Head of caudate nucleus (tissue), 42 donors: ENCODE data around the gene ZBTB46.

Experiments
- DNase-seq, 42 donors: peaks; one replicate each; pipeline versions ENCODE4 v3.0.0 to v3.0.0-alpha.2; 2020 to 2021; ENCODE audit warnings: mixed read lengths in 7 of 42
- intact Hi-C: fragments of 100-400 bp; cut with DNase I; formaldehyde crosslinking; loops from one replicate; pipeline ENCODE4 v1.15.0; 2022

Gene ZBTB46

GRCh38 chr20:63754008-63754407 lies 77.1 kb downstream of the ZBTB46 start:
- no peak for DNase-seq
- intact Hi-C loops, result no loop called here

GRCh38 chr20:63753381-63753780 lies 77.7 kb downstream of the ZBTB46 start:
- intact Hi-C loops, result no loop called here
- no peak for DNase-seq

GRCh38 chr20:63752411-63753101 lies 78.5 kb downstream of the ZBTB46 start:
- intact Hi-C loops, result no loop called here
- no peak for DNase-seq

DNA sequence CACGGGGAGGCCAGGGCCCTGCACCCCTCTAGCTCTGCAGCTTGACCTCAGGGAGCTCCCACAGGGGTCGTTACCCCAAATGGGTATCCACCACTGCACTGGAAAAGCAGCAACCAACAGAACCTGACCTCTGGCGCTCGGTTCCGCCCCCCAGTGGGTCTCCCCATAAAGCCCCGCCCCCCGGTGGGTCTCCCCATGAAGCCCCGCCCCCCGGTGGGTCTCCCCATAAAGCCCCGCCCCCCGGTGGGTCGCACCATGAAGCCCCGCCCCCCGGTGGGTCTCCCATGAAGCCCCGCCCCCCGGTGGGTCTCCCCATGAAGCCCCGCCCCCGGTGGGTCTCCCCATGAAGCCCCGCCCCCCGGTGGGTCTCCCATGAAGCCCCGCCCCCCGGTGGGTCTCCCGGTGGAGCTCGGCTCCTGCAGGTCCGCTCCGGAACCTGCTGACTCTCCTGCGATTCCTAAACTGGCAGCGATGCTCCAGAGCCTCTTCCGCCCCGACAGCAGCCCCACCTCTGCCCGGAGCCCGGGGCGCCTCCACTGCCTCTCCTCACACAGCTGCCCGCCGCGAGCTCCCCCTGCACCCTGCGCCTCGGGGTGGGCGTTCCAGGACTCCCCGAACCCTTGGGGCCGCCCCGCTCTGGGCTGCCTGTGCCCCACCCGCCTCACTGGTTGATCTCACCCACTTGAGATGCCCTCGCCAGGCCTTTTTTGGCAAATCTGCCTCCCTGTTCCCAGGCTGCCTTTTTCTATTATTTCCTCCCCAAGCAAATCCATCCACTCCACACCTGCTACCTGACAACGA lies 79.4 kb downstream of the ZBTB46 start:
- intact Hi-C loops, result no loop called here
- peak in 17 of 42 donors; percentile 23 to 70 (median 49) for DNase-seq

- no peak for DNase-seq
- intact Hi-C loops, result no loop called here
Measured at GRCh38 chr20:63750807-63751470, 80.1 kb downstream of the ZBTB46 start.

DNA sequence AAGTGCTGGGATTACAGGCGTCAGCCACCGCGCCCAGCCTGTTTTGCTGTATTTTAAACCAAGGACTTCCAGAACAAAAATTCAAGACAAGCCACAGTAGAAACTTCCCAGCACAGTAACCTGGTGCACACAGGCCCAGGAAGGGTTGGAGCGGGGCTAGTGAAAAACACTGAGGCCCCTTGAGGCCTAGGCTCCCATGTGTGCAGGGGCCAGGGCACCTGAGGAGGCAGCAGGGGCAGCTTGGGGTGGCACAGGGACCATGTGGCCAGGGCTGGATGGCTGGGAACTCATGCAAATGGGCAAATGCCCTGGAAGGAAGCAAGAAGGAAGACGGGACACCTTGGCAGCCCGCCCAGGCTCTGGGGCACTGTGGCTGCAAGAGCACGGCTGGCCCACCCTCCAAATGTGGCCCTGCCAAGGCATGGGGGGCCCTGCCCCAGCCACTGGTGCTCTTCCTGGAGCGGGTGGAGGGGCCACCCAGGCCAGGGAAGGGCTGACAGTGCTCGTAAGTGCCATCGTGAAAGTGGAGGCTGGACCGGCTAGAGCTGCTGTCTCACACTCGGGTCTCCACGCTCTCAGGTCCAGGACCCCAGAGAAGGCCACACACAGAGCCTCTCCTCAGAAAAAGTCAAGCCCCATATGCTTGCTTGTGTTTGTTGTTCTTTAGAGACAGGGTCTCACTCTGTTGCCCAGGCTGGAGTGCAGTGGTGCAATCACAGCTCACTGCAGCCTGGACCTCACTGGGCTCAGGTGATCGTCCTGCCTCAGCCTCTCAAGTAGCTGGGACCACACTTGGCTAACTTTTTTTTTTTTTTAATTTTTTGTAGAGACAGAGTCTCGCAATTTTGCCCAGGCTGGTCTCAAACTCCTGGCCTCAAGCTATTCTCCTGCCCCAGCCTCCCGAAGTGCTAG lies 81.2 kb downstream of the ZBTB46 start:
- intact Hi-C loops, result no loop called here
- DNase-seq, result peak in 6 of 42 donors; percentile 35 to 58 (median 44)

- no peak for DNase-seq
- intact Hi-C loops, result no loop called here
Measured at GRCh38 chr20:63748934-63749270, 82.2 kb downstream of the ZBTB46 start.

DNA sequence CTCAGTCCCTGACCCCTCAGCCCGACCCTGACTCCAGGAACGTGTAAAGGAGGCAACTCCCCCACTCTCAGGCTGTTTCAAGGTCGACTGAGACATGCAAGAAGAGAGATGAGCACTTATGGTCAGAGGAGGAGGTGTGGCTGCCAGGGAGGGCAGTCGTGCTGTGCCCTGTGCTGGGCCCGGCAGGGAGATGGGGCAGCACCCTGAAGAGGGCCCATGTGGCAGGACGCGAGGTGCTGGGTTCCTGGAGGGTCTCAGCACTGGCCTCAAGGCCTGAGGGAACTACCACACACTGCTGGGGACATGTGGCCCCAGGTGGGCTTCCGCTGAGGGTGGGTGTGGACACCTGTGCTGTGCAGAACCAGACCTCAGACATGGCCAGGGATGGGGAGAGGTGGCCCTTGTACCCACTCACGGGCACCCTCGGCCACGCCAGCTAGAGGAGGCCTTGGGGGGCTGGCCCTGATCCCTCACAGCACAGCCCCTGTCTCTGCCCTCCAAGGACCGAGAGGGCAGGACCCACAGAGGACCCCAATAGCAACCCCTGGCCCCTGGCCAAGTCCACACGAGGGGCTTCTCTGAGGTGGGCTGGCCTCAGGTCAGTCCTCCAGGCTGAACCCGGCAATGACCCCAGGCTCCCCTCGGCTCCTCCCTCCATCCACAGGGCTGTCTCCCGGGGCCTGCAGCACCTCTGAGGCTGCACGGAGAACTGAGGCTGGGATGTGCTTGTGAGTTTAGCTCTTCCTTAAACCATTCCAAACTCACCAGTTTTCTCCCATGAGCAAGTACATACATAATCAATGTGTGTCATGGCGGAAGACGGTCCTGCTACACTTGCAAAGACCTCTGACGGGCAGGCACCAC lies 82.8 kb downstream of the ZBTB46 start:
- intact Hi-C loops, result no loop called here
- no peak for DNase-seq

DNA sequence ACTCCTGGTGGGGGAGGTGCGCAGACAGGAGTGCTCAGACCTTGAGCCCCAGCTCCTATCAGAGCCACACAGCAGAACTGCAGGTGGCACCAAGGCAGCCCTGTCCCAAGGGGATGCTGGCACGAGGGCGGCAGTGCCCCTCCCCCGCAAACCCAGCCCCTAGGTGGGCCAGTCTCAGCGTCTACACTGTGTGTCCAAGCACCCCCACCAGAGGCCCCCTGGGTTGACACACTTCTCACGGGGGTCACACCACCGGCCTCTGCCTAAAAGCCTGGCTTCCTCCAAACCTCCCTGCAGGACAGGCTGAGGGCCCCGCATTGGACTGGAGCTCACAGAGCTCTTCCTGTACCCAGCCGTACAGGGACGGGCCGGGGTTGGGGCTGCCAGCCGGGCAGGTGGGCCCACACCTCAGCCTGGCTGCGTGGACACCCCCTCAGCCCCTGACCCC lies 83.4 kb downstream of the ZBTB46 start:
- no peak for DNase-seq
- intact Hi-C loops, result no loop called here

- DNase-seq, result no peak
- intact Hi-C loops, result no loop called here
Measured at GRCh38 chr20:63746751-63747315, 84.2 kb downstream of the ZBTB46 start.

DNA sequence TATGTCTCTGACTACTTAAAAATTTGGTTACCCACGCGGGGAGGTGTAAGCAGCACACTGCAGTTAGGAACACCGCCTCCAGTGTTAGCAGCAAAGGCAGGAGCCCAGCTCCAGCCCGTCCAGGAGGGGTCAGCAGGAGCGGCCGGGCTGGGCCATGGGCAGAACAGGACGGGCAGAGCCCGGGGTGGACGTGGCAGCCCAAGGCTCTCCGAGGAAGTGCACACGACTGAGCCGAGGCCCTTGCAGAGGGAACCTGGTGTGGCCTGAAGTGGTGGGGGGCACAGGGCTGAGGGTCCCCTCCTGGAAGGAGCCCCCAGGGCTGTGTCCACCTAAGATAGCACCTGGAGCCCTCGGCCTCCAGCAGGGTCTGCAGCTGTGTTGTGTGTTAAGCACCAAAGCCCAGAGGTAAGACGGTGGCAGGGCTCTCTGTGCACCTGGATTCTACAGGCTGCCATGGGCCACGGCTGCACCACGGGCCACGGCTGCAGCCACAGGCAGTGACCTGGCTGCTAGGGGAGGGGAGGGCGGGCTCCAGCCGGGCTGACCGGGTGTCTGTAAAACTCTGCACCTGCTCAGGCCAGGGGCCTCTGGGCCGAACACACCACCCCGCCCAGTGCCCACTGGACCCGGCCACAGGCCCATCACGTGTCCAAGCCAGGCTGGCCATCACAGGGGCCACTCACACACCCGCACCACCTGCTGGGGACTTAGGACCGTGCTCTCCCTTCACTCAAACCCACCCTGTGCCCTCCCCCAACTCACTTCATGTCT lies 84.9 kb downstream of the ZBTB46 start:
- intact Hi-C loops, result no loop called here
- no peak for DNase-seq

DNA sequence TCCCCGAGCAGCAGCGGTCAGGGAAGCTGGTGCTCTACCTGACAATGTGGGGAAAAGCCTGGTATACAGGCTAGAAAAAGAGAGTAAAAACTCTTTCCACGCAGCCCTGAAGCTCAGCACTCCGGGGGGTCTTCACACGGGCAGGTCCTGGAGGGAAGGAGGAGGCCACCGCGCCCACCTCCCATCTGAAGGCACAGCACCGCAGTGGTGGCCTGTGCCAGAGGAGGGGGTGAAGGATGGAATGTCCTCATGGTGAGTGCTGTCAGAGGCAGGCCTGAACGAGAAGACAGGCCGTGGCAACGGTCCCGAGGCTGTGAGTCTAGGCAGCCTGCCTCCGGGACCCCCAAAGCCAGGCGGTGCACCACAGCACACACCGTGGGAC lies 85.6 kb downstream of the ZBTB46 start:
- intact Hi-C loops, result no loop called here

DNA sequence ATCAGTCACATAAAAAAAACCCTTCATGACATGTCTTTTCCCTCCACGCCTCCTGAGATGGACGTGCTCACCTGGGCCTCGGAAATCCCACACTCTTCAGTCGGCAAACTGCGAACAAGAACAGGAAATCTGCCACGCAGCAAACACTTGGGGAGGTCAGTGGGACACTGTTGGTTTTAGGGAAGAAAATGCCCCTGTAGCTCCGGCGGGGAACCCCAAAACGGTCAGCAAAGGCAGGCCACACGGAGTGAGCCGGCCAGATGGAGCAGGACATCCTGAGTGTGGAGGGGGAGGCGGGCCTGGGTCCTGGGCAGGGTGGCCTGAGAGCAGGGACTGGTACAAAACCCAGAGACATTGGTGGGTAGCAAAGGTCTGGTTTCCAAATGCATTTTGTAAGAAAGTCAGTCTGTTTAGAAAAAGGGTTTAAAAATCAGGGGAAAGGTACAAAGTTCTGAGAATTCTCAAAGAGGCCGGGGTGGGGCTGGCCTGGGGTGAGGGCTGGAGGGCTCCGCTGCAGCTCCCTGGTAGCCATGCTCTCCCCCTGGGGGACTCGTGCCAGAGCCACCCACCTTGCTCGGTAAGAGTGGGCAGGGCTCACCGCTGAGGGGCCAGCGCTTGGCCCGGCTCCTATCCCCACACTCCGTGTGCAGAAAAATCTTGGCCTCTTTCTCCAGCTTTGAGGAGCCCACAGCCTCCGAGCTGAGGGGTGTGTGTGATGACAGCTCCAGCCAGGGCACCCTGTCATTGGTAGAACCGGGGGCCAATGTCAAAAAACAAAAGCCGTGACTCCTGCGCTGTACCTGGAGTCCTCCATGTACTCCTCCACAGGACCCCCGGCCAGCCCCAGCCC lies 86.3 kb downstream of the ZBTB46 start:
- intact Hi-C loops, result loop anchor here (5.0 kb wide), 1 partner anchor 117 kb away; the partner anchor contains the start of gene GMEB2
- no peak for DNase-seq

More for the DNA sequence above, 85.6 kb downstream of the ZBTB46 start:
- DNase-seq, result no peak

GRCh38 chr20:63744158-63744557 lies 86.9 kb downstream of the ZBTB46 start:
- intact Hi-C loops, result loop anchor here (5.0 kb wide), 1 partner anchor 117 kb away; the partner anchor contains the start of gene GMEB2
- no peak for DNase-seq

DNA sequence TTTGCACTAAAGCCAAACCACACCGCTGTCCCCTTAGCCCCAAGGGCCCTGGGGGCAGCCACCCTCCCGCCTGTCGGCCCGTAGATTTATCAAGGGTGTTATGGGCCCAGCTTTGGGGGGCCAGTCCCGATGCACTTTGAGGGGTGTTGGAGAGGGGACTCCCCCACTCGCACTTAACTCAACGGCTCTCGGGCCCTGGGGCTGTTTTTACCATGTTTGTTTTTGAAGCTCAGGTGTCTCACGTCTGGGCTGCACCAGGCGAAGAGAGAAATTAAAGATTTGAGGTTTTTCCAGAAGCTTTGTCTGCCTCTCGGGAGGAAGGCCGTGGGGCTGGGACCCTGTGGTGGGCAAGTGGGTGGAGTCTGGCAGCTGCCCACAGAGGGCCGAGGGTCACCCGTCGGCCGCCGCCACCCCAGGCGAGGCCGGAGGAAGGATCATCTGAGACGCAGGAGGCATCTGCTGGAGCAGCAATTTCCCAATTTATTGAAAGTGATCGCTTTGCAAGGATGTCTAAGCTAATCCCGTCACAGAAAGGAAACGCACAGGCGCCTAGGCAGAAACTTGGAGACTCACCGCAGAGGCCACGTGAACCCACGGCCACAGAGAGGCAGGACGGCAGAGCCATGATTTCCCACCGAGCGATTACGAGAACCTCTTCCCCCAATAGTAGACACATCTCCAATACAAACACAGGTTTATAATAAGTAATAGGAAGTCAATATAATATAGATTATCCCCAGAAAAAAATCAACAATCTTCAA lies 87.7 kb downstream of the ZBTB46 start:
- no peak for DNase-seq
- intact Hi-C loops, result loop anchor here (5.0 kb wide), 1 partner anchor 116 kb away; the partner anchor contains the start of gene GMEB2
